ENCODE results near the gene AGPAT3. TPM values are rescaled to one million over a fixed set of nuclear protein-coding genes. Genes with fewer than 3 reads are reported as not detected.

The AGPAT3 gene
- total and polyA plus RNA-seq, 2 experiments from 2014 or later, result 41.0 to 51.2 TPM

- no peak for DNase-seq (ENCODE audit: low spot score)
- Histone ChIP-seq H4K20me1 (ENCODE audit: insufficient read depth, poor library complexity, severe bottlenecking) (peaks cover 15% of the 10 kb centered on the region), H3K36me3 (replicated peaks; ENCODE audit: insufficient read depth, low read depth) (no peaks in the 10 kb centered on the region)
These were observed 38.5 kb downstream of the AGPAT3 start for GRCh38 chr21:43903451-43904091.

GRCh38 chr21:43904331-43904781, 39.3 kb downstream of the AGPAT3 start:
- no peaks in the 10 kb centered on the region for H3K27me3 ChIP-seq
- no peak for TF ChIP-seq CTCF (IDR thresholded peaks at IDR 0.05; ENCODE audit: poor library complexity)
- TF ChIP-seq EZH2phosphoT487 (IDR thresholded peaks at IDR 0.05; ENCODE audit: low read depth, severe bottlenecking, unreplicated experiment), result no peak
- no peak for TF ChIP-seq EZH2 (IDR thresholded peaks at IDR 0.05; ENCODE audit: borderline replicate concordance)
- no peaks in the 10 kb centered on the region for H3K9me2 ChIP-seq (replicated peaks; ENCODE audit: insufficient read depth)
- no peaks in the 10 kb centered on the region for H3K4me1 ChIP-seq (ENCODE audit: insufficient read depth)
- no peak overlapping the region for H2AFZ ChIP-seq
- peaks cover 70% of the 10 kb centered on the region for H3K79me2 ChIP-seq
- H3K27ac ChIP-seq, result no peak overlapping the region
- H4K20me1 ChIP-seq (ENCODE audit: insufficient read depth, poor library complexity, severe bottlenecking), result peaks cover 15% of the 10 kb centered on the region
- no peaks in the 10 kb centered on the region for H3K36me3 ChIP-seq (replicated peaks; ENCODE audit: insufficient read depth, low read depth)
- DNase-seq (ENCODE audit: low spot score), result no peak
- H3K4me2 ChIP-seq, result no peak overlapping the region
- WGBS (ENCODE audit: low lambda C conversion rate, missing lambda C conversion rate), result 93% methylated on average over 14 of the region's 14 CpGs
- no peaks in the 10 kb centered on the region for H3K9me3 ChIP-seq (ENCODE audit: low read depth)
- no peak overlapping the region for H3K4me3 ChIP-seq

More at GRCh38 chr21:43903451-43904091, 38.5 kb downstream of the AGPAT3 start:
- Histone ChIP-seq H3K4me1 (ENCODE audit: insufficient read depth) (no peaks in the 10 kb centered on the region), H2AFZ (no peak overlapping the region), H3K9me3 (ENCODE audit: low read depth) (no peaks in the 10 kb centered on the region), H3K9me2 (replicated peaks; ENCODE audit: insufficient read depth) (no peaks in the 10 kb centered on the region), H3K4me2 (no peak overlapping the region), H3K27me3 (no peaks in the 10 kb centered on the region), H3K27ac (no peak overlapping the region), H3K79me2 (peaks cover 76% of the 10 kb centered on the region), H3K4me3 (no peak overlapping the region)
- TF ChIP-seq EZH2phosphoT487 (IDR thresholded peaks at IDR 0.05; ENCODE audit: low read depth, severe bottlenecking, unreplicated experiment) (no peak), CTCF (IDR thresholded peaks at IDR 0.05; ENCODE audit: poor library complexity) (no peak), EZH2 (IDR thresholded peaks at IDR 0.05; ENCODE audit: borderline replicate concordance) (no peak)
- WGBS (ENCODE audit: low lambda C conversion rate, missing lambda C conversion rate), result 85% methylated on average over 26 of the region's 26 CpGs

GRCh38 chr21:43905726-43906455, 40.9 kb downstream of the AGPAT3 start:
- Histone ChIP-seq H3K9me2 (replicated peaks; ENCODE audit: insufficient read depth) (no peaks in the 10 kb centered on the region), H3K4me1 (ENCODE audit: insufficient read depth) (peaks cover 11% of the 10 kb centered on the region), H3K9me3 (ENCODE audit: low read depth) (no peaks in the 10 kb centered on the region), H3K79me2 (peaks cover 61% of the 10 kb centered on the region), H3K27ac (no peak overlapping the region), H2AFZ (no peak overlapping the region), H3K27me3 (no peaks in the 10 kb centered on the region), H3K4me2 (no peak overlapping the region), H4K20me1 (ENCODE audit: insufficient read depth, poor library complexity, severe bottlenecking) (peaks cover 22% of the 10 kb centered on the region), H3K36me3 (replicated peaks; ENCODE audit: insufficient read depth, low read depth) (no peaks in the 10 kb centered on the region), H3K4me3 (no peak overlapping the region)
- WGBS (ENCODE audit: low lambda C conversion rate, missing lambda C conversion rate), result 93% methylated on average over 16 of the region's 16 CpGs
- DNase-seq (ENCODE audit: low spot score), result no peak
- TF ChIP-seq EZH2phosphoT487 (IDR thresholded peaks at IDR 0.05; ENCODE audit: low read depth, severe bottlenecking, unreplicated experiment) (no peak), CTCF (IDR thresholded peaks at IDR 0.05; ENCODE audit: poor library complexity) (no peak), EZH2 (IDR thresholded peaks at IDR 0.05; ENCODE audit: borderline replicate concordance) (no peak)

Data from hepatocyte (in vitro differentiated cells).